Renal cortex interstitium (tissue), 3 donors: ENCODE data around the gene KRTAP10-4. TPM values are rescaled to one million over a fixed set of nuclear protein-coding genes. Genes with fewer than 3 reads are reported as not detected.

Source experiments
- polyA plus RNA-seq, 3 donors: library from polyadenylated mRNA; unstranded; fragments of 120-200 nt; gene quantifications; one replicate each; pipeline ENCODE4 v1.2.1, GENCODE V29; 2013; ENCODE audit not compliant: insufficient read length in 3 of 3

KRTAP10-4 gene
- polyA plus RNA-seq, 3 donors = not detected

Other genes with a start within 250 kb of the KRTAP10-4 start
- gene CFAP410, start 234.3 kb upstream of the KRTAP10-4 start, polyA plus RNA-seq = 10 to 100 TPM; 14.9 to 38.7 (median 31.9) TPM
- 1 to 10 TPM in 2 of 3 donors, under 1 TPM in 1; 0.81 to 1.4 (median 1.2) TPM for gene TRPM2, start 220.1 kb upstream of the KRTAP10-4 start, polyA plus RNA-seq
- 1 to 10 TPM; 4.1 to 6.0 (median 5.8) TPM for gene LRRC3, start 118.2 kb upstream of the KRTAP10-4 start, polyA plus RNA-seq
- gene KRTAP10-1, start 33.5 kb upstream of the KRTAP10-4 start, polyA plus RNA-seq = not detected
- gene KRTAP10-2, start 22.2 kb upstream of the KRTAP10-4 start, polyA plus RNA-seq = not detected
- gene KRTAP10-3, start 14.9 kb upstream of the KRTAP10-4 start, polyA plus RNA-seq = not detected
- not detected for gene KRTAP10-5, start 6.9 kb downstream of the KRTAP10-4 start, polyA plus RNA-seq
- gene KRTAP10-6, start 18.8 kb downstream of the KRTAP10-4 start, polyA plus RNA-seq = not detected
- not detected for gene KRTAP10-7, start 26.9 kb downstream of the KRTAP10-4 start, polyA plus RNA-seq
- not detected for gene KRTAP10-8, start 38.4 kb downstream of the KRTAP10-4 start, polyA plus RNA-seq
- not detected for gene KRTAP10-9, start 53.4 kb downstream of the KRTAP10-4 start, polyA plus RNA-seq
- not detected for gene KRTAP10-10, start 63.6 kb downstream of the KRTAP10-4 start, polyA plus RNA-seq
- not detected for gene KRTAP10-11, start 72.7 kb downstream of the KRTAP10-4 start, polyA plus RNA-seq
- not detected for gene KRTAP12-4, start 80.9 kb downstream of the KRTAP10-4 start, polyA plus RNA-seq
- not detected for gene KRTAP12-3, start 84.2 kb downstream of the KRTAP10-4 start, polyA plus RNA-seq
- not detected for gene KRTAP12-2, start 93.2 kb downstream of the KRTAP10-4 start, polyA plus RNA-seq
- gene KRTAP12-1, start 108.4 kb downstream of the KRTAP10-4 start, polyA plus RNA-seq = not detected
- not detected for gene KRTAP10-12, start 123.4 kb downstream of the KRTAP10-4 start, polyA plus RNA-seq
- 1 to 10 TPM in 1 of 3 donors, under 1 TPM in 2; 0.82 to 1.5 (median 0.89) TPM for gene TSPEAR, start 137.8 kb downstream of the KRTAP10-4 start, polyA plus RNA-seq
- gene UBE2G2, start 228.1 kb downstream of the KRTAP10-4 start, polyA plus RNA-seq = 100 to 1,000 TPM in 1 of 3 donors, 10 to 100 TPM in 2; 82.1 to 132 (median 83.4) TPM
- gene SUMO3, start 244.3 kb downstream of the KRTAP10-4 start, polyA plus RNA-seq = 100 to 1,000 TPM in 2 of 3 donors, 10 to 100 TPM in 1; 93.3 to 123 (median 115) TPM